Endodermal cell (in vitro differentiated cells): Measurements from ENCODE around the gene GRM4. TPM values are rescaled to one million over a fixed set of nuclear protein-coding genes. Genes with fewer than 3 reads are reported as not detected.

Experiments used
- DNase-seq: peaks from one replicate; pipeline ENCODE4 v3.0.0-alpha.2; 2017
- H3K27ac ChIP-seq: 2 replicates; pipeline ENCODE4 v1.5.1; 2013; ENCODE audit warnings: mild to moderate bottlenecking, low read depth, low read length, moderate library complexity
- H3K27me3 ChIP-seq: 2 replicates; pipeline ENCODE4 v1.6.1; 2013; ENCODE audit warnings: mild to moderate bottlenecking, low read length, moderate library complexity; ENCODE audit not compliant: insufficient read depth, control insufficient read depth, poor library complexity, severe bottlenecking
- H3K36me3 ChIP-seq: 2 replicates; pipeline ENCODE4 v1.7.0; 2013; ENCODE audit warnings: mild to moderate bottlenecking, low read length, moderate library complexity; ENCODE audit not compliant: control insufficient read depth, insufficient read depth
- H3K4me1 ChIP-seq: one replicate; pipeline ENCODE4 v1.7.0; 2013; ENCODE audit warnings: low read length; ENCODE audit not compliant: control insufficient read depth, insufficient read depth
- H3K4me3 ChIP-seq: 2 replicates; pipeline ENCODE4 v1.5.1; 2013; ENCODE audit warnings: mild to moderate bottlenecking, low read length, moderate library complexity
- H3K9ac ChIP-seq: 2 replicates; pipeline ENCODE4 v1.6.1; 2013; ENCODE audit warnings: mild to moderate bottlenecking, low read length, moderate library complexity; ENCODE audit not compliant: poor library complexity, severe bottlenecking; ENCODE audit errors: extremely low read depth
- H3K9me3 ChIP-seq: 2 replicates; pipeline ENCODE4 v1.6.1; 2013; ENCODE audit warnings: mild to moderate bottlenecking, low read length, moderate library complexity; ENCODE audit not compliant: control insufficient read depth
- H3K27ac Mint-ChIP-seq: 2 replicates; pipeline ENCODE4 v1.8.0; 2020; ENCODE audit warnings: mixed read lengths
- H3K27me3 Mint-ChIP-seq: 2 replicates; pipeline ENCODE4 v1.8.0; 2021; ENCODE audit warnings: mild to moderate bottlenecking, mixed read lengths; ENCODE audit not compliant: insufficient read depth
- H3K36me3 Mint-ChIP-seq: 2 replicates; pipeline ENCODE4 v1.8.0; 2020; ENCODE audit warnings: low read depth, mixed read lengths
- H3K4me1 Mint-ChIP-seq: 2 replicates; pipeline ENCODE4 v1.8.0; 2020; ENCODE audit warnings: mixed read lengths
- H3K4me3 Mint-ChIP-seq: 2 replicates; pipeline ENCODE4 v1.8.0; 2020; ENCODE audit warnings: mild to moderate bottlenecking, moderate library complexity, mixed read lengths
- H3K9me3 Mint-ChIP-seq: 2 replicates; pipeline ENCODE4 v1.8.0; 2020; ENCODE audit warnings: mild to moderate bottlenecking, mixed read lengths
- WGBS, 2 experiments: methylation state at CpG; one replicate each; pipeline versions ENCODE4 v1.1.5 to v1.1.7; 2013; ENCODE audit warnings: missing lambda C conversion rate in 2 of 2, mixed read lengths in 1 of 2; ENCODE audit not compliant: insufficient coverage in 1 of 2, insufficient read length in 1 of 2; 5-methylcytosine and 5-hydroxymethylcytosine counted together
- total RNA-seq, 2 donors: library from RNA; stranded (reverse); fragmentation: NEBNext Ultra II Directional in 1 of 2; extraction: Animal tissue kit (Norgen Biotek cat#: 25700) in 1 of 2; gene quantifications; 2 replicates in 1 of 2; 3 replicates in 1 of 2; pipeline ENCODE4 v1.2.1, GENCODE V29; 2021
- TF ChIP-seq, protein P1 (sequence below): fragments of 200-600 bp; sonication (generic); conservative IDR thresholded peaks from 2 replicates; pipeline ENCODE4 v1.5.0; 2021; ENCODE audit warnings: antibody characterized with exemption, mild to moderate bottlenecking

Gene GRM4
- total RNA-seq, 2 donors from 2014 or later: 3.1 to 9.1 TPM

DNA sequence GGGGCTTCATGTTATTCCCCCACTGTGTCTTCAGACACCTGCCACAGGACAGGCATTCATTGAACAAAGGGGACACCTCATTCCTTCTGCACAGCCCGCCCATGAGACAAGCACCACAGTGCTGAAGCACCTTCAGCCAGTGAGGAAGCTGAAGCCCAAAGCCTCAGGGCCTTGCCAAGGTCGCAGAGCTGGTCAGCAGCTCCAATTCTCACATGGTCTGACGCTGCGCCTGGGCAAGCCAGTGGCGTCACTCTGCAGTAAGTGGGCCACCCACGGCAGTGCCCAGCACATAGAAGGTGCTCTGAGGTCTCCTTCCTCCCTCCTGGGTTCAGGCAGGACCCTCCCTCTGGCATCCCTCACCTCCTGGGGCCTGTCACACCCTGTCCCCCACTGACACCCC is 43.2 kb downstream of the GRM4 start:
- TF ChIP-seq, protein P1, sequence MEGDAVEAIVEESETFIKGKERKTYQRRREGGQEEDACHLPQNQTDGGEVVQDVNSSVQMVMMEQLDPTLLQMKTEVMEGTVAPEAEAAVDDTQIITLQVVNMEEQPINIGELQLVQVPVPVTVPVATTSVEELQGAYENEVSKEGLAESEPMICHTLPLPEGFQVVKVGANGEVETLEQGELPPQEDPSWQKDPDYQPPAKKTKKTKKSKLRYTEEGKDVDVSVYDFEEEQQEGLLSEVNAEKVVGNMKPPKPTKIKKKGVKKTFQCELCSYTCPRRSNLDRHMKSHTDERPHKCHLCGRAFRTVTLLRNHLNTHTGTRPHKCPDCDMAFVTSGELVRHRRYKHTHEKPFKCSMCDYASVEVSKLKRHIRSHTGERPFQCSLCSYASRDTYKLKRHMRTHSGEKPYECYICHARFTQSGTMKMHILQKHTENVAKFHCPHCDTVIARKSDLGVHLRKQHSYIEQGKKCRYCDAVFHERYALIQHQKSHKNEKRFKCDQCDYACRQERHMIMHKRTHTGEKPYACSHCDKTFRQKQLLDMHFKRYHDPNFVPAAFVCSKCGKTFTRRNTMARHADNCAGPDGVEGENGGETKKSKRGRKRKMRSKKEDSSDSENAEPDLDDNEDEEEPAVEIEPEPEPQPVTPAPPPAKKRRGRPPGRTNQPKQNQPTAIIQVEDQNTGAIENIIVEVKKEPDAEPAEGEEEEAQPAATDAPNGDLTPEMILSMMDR: no peak
- Histone ChIP-seq H3K27ac (no peak overlapping the region), H3K9me3 (no peaks in the 10 kb centered on the region), H3K36me3 (no peaks in the 10 kb centered on the region), H3K27me3 (no peaks in the 10 kb centered on the region), H3K4me3 (no peak overlapping the region), H3K4me1 (no peaks in the 10 kb centered on the region), H3K9ac (no peak overlapping the region)
- WGBS, 2 experiments: 85 to 90% methylated on average over 6 of the region's 6 CpGs
- H3K9me3 Mint-ChIP-seq: no peaks in the 10 kb centered on the region
- H3K27ac Mint-ChIP-seq: no peak overlapping the region
- H3K27me3 Mint-ChIP-seq: no peaks in the 10 kb centered on the region
- no peak for DNase-seq
- no peaks in the 10 kb centered on the region for H3K36me3 Mint-ChIP-seq
- H3K4me3 Mint-ChIP-seq: no peak overlapping the region
- no peaks in the 10 kb centered on the region for H3K4me1 Mint-ChIP-seq

DNA sequence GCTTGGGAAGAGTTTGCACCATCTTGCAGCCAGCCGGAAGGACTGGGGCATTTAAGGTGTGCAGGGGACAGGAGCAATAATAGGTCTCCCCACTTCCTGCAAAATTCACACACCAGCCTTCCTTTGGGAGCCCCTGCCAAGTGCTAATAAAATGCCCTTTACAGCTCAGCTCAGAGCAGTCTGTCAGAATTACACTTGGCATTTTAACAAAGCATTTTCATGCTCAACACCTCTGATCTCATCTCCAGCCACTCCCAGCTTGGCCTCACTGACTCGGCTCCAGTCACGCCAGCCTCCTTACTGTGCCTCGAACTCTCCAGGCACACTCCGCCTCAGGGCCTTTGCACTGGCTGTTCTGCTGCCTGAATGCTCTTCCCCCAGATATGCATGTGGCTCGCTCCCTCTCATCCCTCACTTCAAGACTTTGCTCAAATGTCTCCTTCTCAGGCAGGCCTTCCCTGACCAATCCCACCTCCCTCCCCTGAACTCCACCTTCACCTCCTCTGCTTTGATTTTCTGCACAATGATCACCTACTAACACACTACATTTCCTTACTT is 43.7 kb downstream of the GRM4 start:
- Histone ChIP-seq H3K36me3 (no peaks in the 10 kb centered on the region), H3K9ac (no peak overlapping the region), H3K9me3 (no peaks in the 10 kb centered on the region), H3K4me1 (no peaks in the 10 kb centered on the region), H3K27ac (no peak overlapping the region), H3K27me3 (no peaks in the 10 kb centered on the region), H3K4me3 (no peak overlapping the region)
- TF ChIP-seq, protein P1: no peak
- no peaks in the 10 kb centered on the region for H3K4me1 Mint-ChIP-seq
- H3K27me3 Mint-ChIP-seq: no peaks in the 10 kb centered on the region
- DNase-seq: no peak
- WGBS, 2 experiments: 91 to 96% methylated on average over 5 to 6 of the region's 6 CpGs
- no peak overlapping the region for H3K4me3 Mint-ChIP-seq
- H3K9me3 Mint-ChIP-seq: no peaks in the 10 kb centered on the region
- H3K36me3 Mint-ChIP-seq: no peaks in the 10 kb centered on the region
- H3K27ac Mint-ChIP-seq: no peak overlapping the region

DNA sequence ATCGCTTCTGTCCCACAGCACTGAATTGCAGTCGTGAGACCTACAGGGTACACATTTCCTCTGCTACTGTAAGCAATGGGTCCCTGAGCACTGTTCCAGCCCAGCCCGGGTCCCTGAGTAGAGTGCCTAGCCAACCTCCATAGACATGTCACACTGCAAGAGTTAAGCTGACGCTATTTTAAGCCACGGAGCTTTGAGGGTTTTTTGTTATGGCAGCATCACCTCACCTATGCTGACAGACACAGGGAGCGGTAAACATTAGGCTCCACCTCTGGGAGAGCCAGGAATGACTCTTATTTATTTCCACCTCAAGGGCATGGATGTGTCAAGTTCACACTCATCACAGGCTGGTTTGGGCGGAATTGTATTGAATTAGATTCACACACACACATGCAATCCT is 45.1 kb downstream of the GRM4 start:
- no peak overlapping the region for H3K4me3 ChIP-seq
- no peak overlapping the region for H3K4me3 Mint-ChIP-seq
- no peaks in the 10 kb centered on the region for H3K36me3 Mint-ChIP-seq
- H3K27me3 ChIP-seq: no peaks in the 10 kb centered on the region
- H3K9ac ChIP-seq: no peak overlapping the region
- H3K27ac ChIP-seq: no peak overlapping the region
- H3K36me3 ChIP-seq: no peaks in the 10 kb centered on the region
- no peak overlapping the region for H3K27ac Mint-ChIP-seq
- H3K4me1 Mint-ChIP-seq: no peaks in the 10 kb centered on the region
- no peaks in the 10 kb centered on the region for H3K9me3 ChIP-seq
- no peaks in the 10 kb centered on the region for H3K27me3 Mint-ChIP-seq
- 91 to 93% methylated on average over 5 to 7 of the region's 7 CpGs for WGBS, 2 experiments
- DNase-seq: no peak
- no peaks in the 10 kb centered on the region for H3K9me3 Mint-ChIP-seq
- H3K4me1 ChIP-seq: no peaks in the 10 kb centered on the region
- TF ChIP-seq, protein P1: no peak
